ENCODE data around the gene DMRTA2. TPM values are rescaled to one million over a fixed set of nuclear protein-coding genes. Genes with fewer than 3 reads are reported as not detected.

Gene DMRTA2
- total RNA-seq, 4 donors from 2014 or later = 1.6 to 8.0 (median 4.4) TPM

DNA sequence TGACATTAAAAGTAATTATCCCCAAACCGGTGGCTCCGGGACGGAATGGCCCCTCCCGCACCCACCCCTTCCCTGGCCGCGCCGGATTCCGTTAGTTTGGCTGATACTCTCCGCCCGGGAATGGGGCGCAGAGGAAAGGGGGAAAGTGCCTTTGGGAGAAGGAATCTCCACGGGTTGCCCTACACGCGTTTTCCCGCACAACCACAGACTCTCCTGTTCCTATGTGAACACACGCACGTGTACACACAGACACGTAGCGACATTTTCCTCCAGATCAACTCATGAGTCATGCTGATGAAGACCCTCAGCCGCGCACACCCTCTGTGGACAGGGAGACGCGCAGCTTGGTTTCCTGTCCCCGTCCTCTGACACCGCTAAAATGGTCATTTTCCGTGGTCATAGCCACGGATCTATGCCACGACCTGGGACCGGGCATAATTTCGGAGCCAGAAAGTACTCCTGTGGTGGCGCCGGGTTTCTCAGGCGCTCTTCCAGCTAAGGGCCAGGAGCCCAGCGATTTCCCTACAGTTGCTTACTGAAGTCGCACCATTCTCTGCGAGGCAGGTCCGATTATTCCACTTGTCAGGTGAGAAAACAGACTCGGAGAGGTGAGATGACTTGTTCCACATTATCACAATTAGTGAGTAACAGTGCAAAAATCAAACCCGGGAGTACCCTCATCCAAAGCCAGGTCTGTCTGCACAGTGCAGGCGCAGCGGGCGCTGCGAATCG is 4.0 kb upstream of the DMRTA2 start:
- 39 to 43% methylated on average over 26 to 38 of the region's 44 CpGs for WGBS, 2 donors
- peaks cover 19 to 68% (median 39%) of the 10 kb centered on the region in 3 donors for H3K4me1 ChIP-seq

DNA sequence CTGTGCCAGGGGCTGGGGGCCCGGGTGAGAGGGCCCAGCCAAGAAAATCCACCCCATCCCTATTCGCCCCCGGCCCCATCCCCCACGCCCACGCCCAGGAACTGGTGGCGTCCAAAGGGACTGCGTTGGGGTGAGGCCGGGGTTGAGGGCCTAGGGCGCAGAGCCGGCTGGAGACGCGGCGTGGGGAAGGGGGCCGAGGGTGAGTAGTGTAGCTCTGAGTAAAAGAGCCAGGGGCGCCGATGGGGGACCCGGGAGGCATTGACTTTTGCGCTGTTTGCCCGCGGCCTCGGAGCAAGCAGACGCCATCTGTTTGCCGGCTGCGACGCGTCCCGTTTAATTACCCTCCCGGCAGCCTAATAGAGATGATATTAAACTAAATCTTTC is 3.5 kb upstream of the DMRTA2 start:
- Histone ChIP-seq H3K4me1 (peaks cover 19 to 74% (median 39%) of the 10 kb centered on the region in 3 donors), H3K27ac (no peak overlapping the region), H3K9me3 (no peaks in the 10 kb centered on the region), H3K4me3 (no peak overlapping the region), H3K27me3 (peaks cover 0 to 100% (median 56%) of the 10 kb centered on the region in 4 donors), H3K36me3 (no peaks in the 10 kb centered on the region)
- DNase-seq = no peak
- TF ChIP-seq, protein P1, sequence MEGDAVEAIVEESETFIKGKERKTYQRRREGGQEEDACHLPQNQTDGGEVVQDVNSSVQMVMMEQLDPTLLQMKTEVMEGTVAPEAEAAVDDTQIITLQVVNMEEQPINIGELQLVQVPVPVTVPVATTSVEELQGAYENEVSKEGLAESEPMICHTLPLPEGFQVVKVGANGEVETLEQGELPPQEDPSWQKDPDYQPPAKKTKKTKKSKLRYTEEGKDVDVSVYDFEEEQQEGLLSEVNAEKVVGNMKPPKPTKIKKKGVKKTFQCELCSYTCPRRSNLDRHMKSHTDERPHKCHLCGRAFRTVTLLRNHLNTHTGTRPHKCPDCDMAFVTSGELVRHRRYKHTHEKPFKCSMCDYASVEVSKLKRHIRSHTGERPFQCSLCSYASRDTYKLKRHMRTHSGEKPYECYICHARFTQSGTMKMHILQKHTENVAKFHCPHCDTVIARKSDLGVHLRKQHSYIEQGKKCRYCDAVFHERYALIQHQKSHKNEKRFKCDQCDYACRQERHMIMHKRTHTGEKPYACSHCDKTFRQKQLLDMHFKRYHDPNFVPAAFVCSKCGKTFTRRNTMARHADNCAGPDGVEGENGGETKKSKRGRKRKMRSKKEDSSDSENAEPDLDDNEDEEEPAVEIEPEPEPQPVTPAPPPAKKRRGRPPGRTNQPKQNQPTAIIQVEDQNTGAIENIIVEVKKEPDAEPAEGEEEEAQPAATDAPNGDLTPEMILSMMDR (IDR thresholded peaks at IDR 0.05) = no peak
- no peak for TF ChIP-seq POLR2A (IDR thresholded peaks at IDR 0.05)
- intact Hi-C loops (cut with DNase I) = no loop called here
- WGBS, 2 donors = 20 to 22% methylated on average over 6 to 20 of the region's 28 CpGs

More for the DNA sequence above, 4.0 kb upstream of the DMRTA2 start:
- Histone ChIP-seq H3K9me3 (no peaks in the 10 kb centered on the region), H3K36me3 (no peaks in the 10 kb centered on the region), H3K27ac (no peak overlapping the region), H3K4me3 (no peak overlapping the region), H3K27me3 (peaks cover 0 to 100% (median 53%) of the 10 kb centered on the region in 4 donors)
- intact Hi-C loops (cut with DNase I) = no loop called here
- no peak for DNase-seq
- TF ChIP-seq, protein P1 (IDR thresholded peaks at IDR 0.05) = no peak

DNA sequence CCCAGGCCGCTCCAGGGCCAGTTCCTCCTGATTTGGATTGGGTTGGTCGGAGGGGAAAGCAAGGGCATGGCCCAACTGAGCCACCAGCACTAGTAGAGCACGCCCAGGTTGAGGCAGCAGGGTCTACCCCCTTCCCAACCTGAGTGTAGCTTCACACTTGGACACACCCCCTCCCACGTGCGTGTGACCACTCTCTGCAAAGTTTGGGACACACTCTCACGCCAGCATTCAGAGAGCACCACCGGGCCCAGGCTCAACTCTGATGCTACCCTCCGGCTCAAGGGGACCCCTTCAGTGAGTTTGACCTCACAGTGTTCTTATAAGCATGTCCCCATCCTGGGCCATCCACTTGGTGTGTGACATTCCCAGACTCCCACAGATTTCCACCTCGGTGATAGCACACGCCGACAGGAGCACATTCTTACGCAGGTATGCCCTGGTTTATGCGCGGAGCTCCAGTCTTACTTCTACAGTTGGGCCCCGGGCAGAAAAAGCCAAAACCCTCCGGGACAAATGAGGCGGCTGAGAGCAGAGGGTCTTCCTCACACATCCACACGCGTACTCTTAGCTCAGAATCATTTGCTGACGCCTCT is 3.0 kb upstream of the DMRTA2 start:
- Histone ChIP-seq H3K27me3 (peaks cover 0 to 100% (median 53%) of the 10 kb centered on the region in 4 donors), H3K9me3 (no peaks in the 10 kb centered on the region), H3K36me3 (no peaks in the 10 kb centered on the region), H3K4me1 (peaks cover 20 to 79% (median 39%) of the 10 kb centered on the region in 3 donors), H3K27ac (no peak overlapping the region), H3K4me3 (no peak overlapping the region)
- intact Hi-C loops (cut with DNase I) = no loop called here
- DNase-seq = no peak
- TF ChIP-seq POLR2A (IDR thresholded peaks at IDR 0.05) = no peak
- TF ChIP-seq, protein P1 (IDR thresholded peaks at IDR 0.05) = no peak
- 57 to 67% methylated on average over 9 to 13 of the region's 20 CpGs for WGBS, 2 donors

DNA sequence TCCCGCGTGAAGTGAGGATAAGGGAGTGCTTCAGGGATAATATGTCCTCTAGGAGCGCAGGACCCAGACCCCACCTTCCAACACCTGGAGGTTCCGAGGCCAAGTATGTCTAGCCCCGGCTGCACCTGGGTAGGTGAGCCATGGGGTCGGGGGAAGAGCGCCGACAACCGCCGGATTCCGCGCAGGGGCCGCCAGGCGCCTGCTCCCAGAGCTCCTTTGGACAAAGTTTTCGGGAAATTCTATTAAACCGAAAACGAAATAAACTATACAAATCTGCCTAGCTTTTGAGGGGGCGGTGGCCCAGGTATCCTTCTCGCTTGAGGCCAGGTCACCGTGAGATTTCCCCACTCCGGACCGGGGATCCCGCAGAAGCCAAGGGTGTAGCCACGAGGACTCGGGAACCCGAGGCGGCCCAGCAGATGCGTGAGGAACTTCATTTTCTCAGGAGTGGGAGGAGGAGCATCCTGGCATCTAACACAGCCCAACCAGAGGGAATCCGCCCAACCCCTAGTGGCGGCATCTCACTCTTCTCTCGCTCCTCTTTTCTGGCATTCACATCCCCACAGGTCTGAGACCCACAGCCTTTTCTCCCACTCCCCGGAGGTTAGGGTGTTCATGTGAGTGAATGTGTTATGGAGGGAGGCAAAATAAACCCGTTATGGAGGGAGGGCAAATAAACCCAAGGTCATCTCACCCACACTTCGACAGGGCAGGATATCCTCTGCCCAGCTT is 2.3 kb upstream of the DMRTA2 start:
- no peaks in the 10 kb centered on the region for H3K9me3 ChIP-seq
- peaks cover 22 to 81% (median 39%) of the 10 kb centered on the region in 3 donors for H3K4me1 ChIP-seq
- H3K36me3 ChIP-seq = no peaks in the 10 kb centered on the region
- peak overlapping the region; percentile 47 to 71 (median 57) for H3K4me3 ChIP-seq
- no peak for TF ChIP-seq POLR2A (IDR thresholded peaks at IDR 0.05)
- TF ChIP-seq, protein P1 (IDR thresholded peaks at IDR 0.05) = peak in 1 of 6 experiments; percentile 22
- intact Hi-C loops (cut with DNase I) = no loop called here
- WGBS, 2 donors = 33 to 35% methylated on average over 12 to 20 of the region's 34 CpGs
- DNase-seq = no peak
- no peak overlapping the region for H3K27ac ChIP-seq
- H3K27me3 ChIP-seq = peaks cover 0 to 100% (median 47%) of the 10 kb centered on the region in 4 donors
